Measurements from ENCODE around the gene CPEB4. TPM values are rescaled to one million over a fixed set of nuclear protein-coding genes. Genes with fewer than 3 reads are reported as not detected.

The CPEB4 gene
- total RNA-seq, 1 donor from 2014 or later, result 36.6 TPM

- no peak for DNase-seq
These were observed 3.6 kb upstream of the CPEB4 start for GRCh38 chr5:173884402-173885053.

GRCh38 chr5:173885054-173885443 is 3.1 kb upstream of the CPEB4 start:
- DNase-seq, result no peak

- no peak for DNase-seq
These were observed 2.6 kb upstream of the CPEB4 start for GRCh38 chr5:173885475-173886010.

- no peak for DNase-seq
These were observed 2.0 kb upstream of the CPEB4 start for GRCh38 chr5:173886150-173886549.

GRCh38 chr5:173888473-173889131 is 453 bp downstream of the CPEB4 start:
- no peak for DNase-seq

- DNase-seq, result no peak
These were observed 2.2 kb downstream of the CPEB4 start for GRCh38 chr5:173890195-173890991.

GRCh38 chr5:173891308-173892116 is 3.4 kb downstream of the CPEB4 start:
- no peak for DNase-seq

GRCh38 chr5:173893192-173893561 is 5.0 kb downstream of the CPEB4 start:
- DNase-seq, result no peak

- DNase-seq, result no peak
These were observed 7.4 kb downstream of the CPEB4 start for GRCh38 chr5:173895401-173896165.

GRCh38 chr5:173896631-173897030 is 8.5 kb downstream of the CPEB4 start:
- no peak for DNase-seq

- DNase-seq, result no peak
These were observed 13.6 kb downstream of the CPEB4 start for GRCh38 chr5:173901705-173902104.

GRCh38 chr5:173902334-173902733 is 14.2 kb downstream of the CPEB4 start:
- no peak for DNase-seq

- no peak for DNase-seq
These were observed 14.6 kb downstream of the CPEB4 start for GRCh38 chr5:173902743-173903142.

- DNase-seq, result no peak
These were observed 15.4 kb downstream of the CPEB4 start for GRCh38 chr5:173903396-173904140.

GRCh38 chr5:173904151-173904550 is 16.0 kb downstream of the CPEB4 start:
- DNase-seq, result no peak

GRCh38 chr5:173907284-173907683 is 19.1 kb downstream of the CPEB4 start:
- no peak for DNase-seq

- DNase-seq, result no peak
These were observed 19.7 kb downstream of the CPEB4 start for GRCh38 chr5:173907686-173908371.

GRCh38 chr5:173909199-173909598 is 21.1 kb downstream of the CPEB4 start:
- DNase-seq, result no peak

GRCh38 chr5:173910215-173910614 is 22.1 kb downstream of the CPEB4 start:
- no peak for DNase-seq

GRCh38 chr5:173911623-173912022 is 23.5 kb downstream of the CPEB4 start:
- DNase-seq, result no peak
